ENCODE measurements around the gene COL4A1.

Gene COL4A1

GRCh38 chr13:110135977-110136597 lies 170.9 kb downstream of the COL4A1 start:
- no peak for DNase-seq (ENCODE audit: low read depth in 2 of 2)

- no peak for DNase-seq (ENCODE audit: low read depth in 2 of 2)
Measured at GRCh38 chr13:110134801-110135200, 172.2 kb downstream of the COL4A1 start.

GRCh38 chr13:110133425-110134235 lies 173.3 kb downstream of the COL4A1 start:
- DNase-seq (ENCODE audit: low read depth in 2 of 2), result no peak

- DNase-seq (ENCODE audit: low read depth in 2 of 2), result no peak
Measured at GRCh38 chr13:110132225-110132982, 174.6 kb downstream of the COL4A1 start.

GRCh38 chr13:110131424-110131823 lies 175.5 kb downstream of the COL4A1 start:
- DNase-seq (ENCODE audit: low read depth in 2 of 2), result no peak

- no peak for DNase-seq (ENCODE audit: low read depth in 2 of 2)
Measured at GRCh38 chr13:110130431-110130830, 176.5 kb downstream of the COL4A1 start.

- no peak for DNase-seq (ENCODE audit: low read depth in 2 of 2)
Measured at GRCh38 chr13:110129539-110130186, 177.3 kb downstream of the COL4A1 start.

GRCh38 chr13:110129076-110129475 lies 177.9 kb downstream of the COL4A1 start:
- no peak for DNase-seq (ENCODE audit: low read depth in 2 of 2)

GRCh38 chr13:110128546-110128945 lies 178.4 kb downstream of the COL4A1 start:
- no peak for DNase-seq (ENCODE audit: low read depth in 2 of 2)

- DNase-seq (ENCODE audit: low read depth in 2 of 2), result no peak
Measured at GRCh38 chr13:110127986-110128511, 178.9 kb downstream of the COL4A1 start.

GRCh38 chr13:110126391-110126961 lies 180.5 kb downstream of the COL4A1 start:
- no peak for DNase-seq (ENCODE audit: low read depth in 2 of 2)

GRCh38 chr13:110125613-110126272 lies 181.2 kb downstream of the COL4A1 start:
- no peak for DNase-seq (ENCODE audit: low read depth in 2 of 2)

- no peak for DNase-seq (ENCODE audit: low read depth in 2 of 2)
Measured at GRCh38 chr13:110125157-110125556, 181.8 kb downstream of the COL4A1 start.

- no peak for DNase-seq (ENCODE audit: low read depth in 2 of 2)
Measured at GRCh38 chr13:110124201-110124940, 182.6 kb downstream of the COL4A1 start.

GRCh38 chr13:110123041-110123809 lies 183.7 kb downstream of the COL4A1 start:
- DNase-seq (ENCODE audit: low read depth in 2 of 2), result no peak

GRCh38 chr13:110121422-110122083 lies 185.4 kb downstream of the COL4A1 start:
- no peak for DNase-seq (ENCODE audit: low read depth in 2 of 2)

- no peak for DNase-seq (ENCODE audit: low read depth in 2 of 2)
Measured at GRCh38 chr13:110119935-110120905, 186.7 kb downstream of the COL4A1 start.

GRCh38 chr13:110118106-110118505 lies 188.9 kb downstream of the COL4A1 start:
- no peak for DNase-seq (ENCODE audit: low read depth in 2 of 2)
